Measurements from ENCODE around the gene SPTLC2.

The SPTLC2 gene

GRCh38 chr14:77474479-77475177 lies 141.8 kb downstream of the SPTLC2 start:
- Histone ChIP-seq H3K27ac (ENCODE audit: low read length) (no peak overlapping the region), H3K27me3 (replicated peaks; ENCODE audit: insufficient read depth, low read length) (no peaks in the 10 kb centered on the region), H2AFZ (ENCODE audit: low read length) (no peak overlapping the region), H3K36me3 (replicated peaks; ENCODE audit: insufficient read depth, low read length) (no peaks in the 10 kb centered on the region), H3F3A (ENCODE audit: insufficient read depth, low read length) (no peaks in the 10 kb centered on the region), H3K4me1 (ENCODE audit: low read length) (no peaks in the 10 kb centered on the region), H3K9me3 (replicated peaks; ENCODE audit: insufficient read depth, low read length) (no peaks in the 10 kb centered on the region), H3K4me3 (ENCODE audit: low read length) (no peak overlapping the region), H3K9me2 (replicated peaks; ENCODE audit: insufficient read depth, low read length) (no peaks in the 10 kb centered on the region), H3K4me2 (ENCODE audit: low read depth, low read length) (no peak overlapping the region), H3K79me2 (ENCODE audit: low read length) (no peaks in the 10 kb centered on the region), H3K9ac (ENCODE audit: low read length) (no peak overlapping the region), H4K20me1 (ENCODE audit: insufficient read depth, low read length) (no peaks in the 10 kb centered on the region)
- no peak for TF ChIP-seq EZH2 (optimal IDR thresholded peaks at IDR 0.05; ENCODE audit: low read depth, low read length)
- TF ChIP-seq, protein P1, sequence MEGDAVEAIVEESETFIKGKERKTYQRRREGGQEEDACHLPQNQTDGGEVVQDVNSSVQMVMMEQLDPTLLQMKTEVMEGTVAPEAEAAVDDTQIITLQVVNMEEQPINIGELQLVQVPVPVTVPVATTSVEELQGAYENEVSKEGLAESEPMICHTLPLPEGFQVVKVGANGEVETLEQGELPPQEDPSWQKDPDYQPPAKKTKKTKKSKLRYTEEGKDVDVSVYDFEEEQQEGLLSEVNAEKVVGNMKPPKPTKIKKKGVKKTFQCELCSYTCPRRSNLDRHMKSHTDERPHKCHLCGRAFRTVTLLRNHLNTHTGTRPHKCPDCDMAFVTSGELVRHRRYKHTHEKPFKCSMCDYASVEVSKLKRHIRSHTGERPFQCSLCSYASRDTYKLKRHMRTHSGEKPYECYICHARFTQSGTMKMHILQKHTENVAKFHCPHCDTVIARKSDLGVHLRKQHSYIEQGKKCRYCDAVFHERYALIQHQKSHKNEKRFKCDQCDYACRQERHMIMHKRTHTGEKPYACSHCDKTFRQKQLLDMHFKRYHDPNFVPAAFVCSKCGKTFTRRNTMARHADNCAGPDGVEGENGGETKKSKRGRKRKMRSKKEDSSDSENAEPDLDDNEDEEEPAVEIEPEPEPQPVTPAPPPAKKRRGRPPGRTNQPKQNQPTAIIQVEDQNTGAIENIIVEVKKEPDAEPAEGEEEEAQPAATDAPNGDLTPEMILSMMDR (IDR thresholded peaks at IDR 0.05; ENCODE audit: low read length), result no peak
- no peak for TF ChIP-seq EZH2phosphoT487 (IDR thresholded peaks at IDR 0.05; ENCODE audit: low read length)
- no peak for DNase-seq

DNA sequence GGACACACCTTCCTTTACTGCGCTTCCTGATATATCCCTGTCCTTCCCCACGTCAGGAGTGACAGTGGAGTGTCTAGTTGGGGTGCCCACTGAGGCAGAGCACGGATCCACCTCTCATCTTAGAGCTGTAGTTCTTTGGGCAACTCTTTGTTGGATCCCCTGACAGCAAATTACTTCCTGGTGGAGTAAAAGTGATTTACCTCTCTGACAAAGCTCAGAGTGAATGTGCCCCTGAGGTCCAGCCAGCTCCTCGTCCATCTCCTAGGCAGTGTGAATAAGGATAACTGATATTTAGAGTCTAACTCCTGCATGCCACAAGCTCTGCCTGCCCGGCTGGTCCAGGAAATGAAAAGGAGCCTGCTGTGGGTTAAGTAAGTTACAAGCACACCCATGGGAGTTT lies 142.5 kb downstream of the SPTLC2 start:
- Histone ChIP-seq H3K4me1 (ENCODE audit: low read length) (no peaks in the 10 kb centered on the region), H3K27ac (ENCODE audit: low read length) (no peak overlapping the region), H3K4me2 (ENCODE audit: low read depth, low read length) (no peak overlapping the region), H4K20me1 (ENCODE audit: insufficient read depth, low read length) (no peaks in the 10 kb centered on the region), H3K4me3 (ENCODE audit: low read length) (no peak overlapping the region), H3K79me2 (ENCODE audit: low read length) (no peaks in the 10 kb centered on the region), H2AFZ (ENCODE audit: low read length) (no peak overlapping the region), H3K27me3 (replicated peaks; ENCODE audit: insufficient read depth, low read length) (no peaks in the 10 kb centered on the region), H3K36me3 (replicated peaks; ENCODE audit: insufficient read depth, low read length) (no peaks in the 10 kb centered on the region), H3K9me3 (replicated peaks; ENCODE audit: insufficient read depth, low read length) (no peaks in the 10 kb centered on the region), H3F3A (ENCODE audit: insufficient read depth, low read length) (no peaks in the 10 kb centered on the region), H3K9me2 (replicated peaks; ENCODE audit: insufficient read depth, low read length) (no peaks in the 10 kb centered on the region), H3K9ac (ENCODE audit: low read length) (no peak overlapping the region)
- TF ChIP-seq, protein P1 (IDR thresholded peaks at IDR 0.05; ENCODE audit: low read length), result no peak
- no peak for DNase-seq

DNA sequence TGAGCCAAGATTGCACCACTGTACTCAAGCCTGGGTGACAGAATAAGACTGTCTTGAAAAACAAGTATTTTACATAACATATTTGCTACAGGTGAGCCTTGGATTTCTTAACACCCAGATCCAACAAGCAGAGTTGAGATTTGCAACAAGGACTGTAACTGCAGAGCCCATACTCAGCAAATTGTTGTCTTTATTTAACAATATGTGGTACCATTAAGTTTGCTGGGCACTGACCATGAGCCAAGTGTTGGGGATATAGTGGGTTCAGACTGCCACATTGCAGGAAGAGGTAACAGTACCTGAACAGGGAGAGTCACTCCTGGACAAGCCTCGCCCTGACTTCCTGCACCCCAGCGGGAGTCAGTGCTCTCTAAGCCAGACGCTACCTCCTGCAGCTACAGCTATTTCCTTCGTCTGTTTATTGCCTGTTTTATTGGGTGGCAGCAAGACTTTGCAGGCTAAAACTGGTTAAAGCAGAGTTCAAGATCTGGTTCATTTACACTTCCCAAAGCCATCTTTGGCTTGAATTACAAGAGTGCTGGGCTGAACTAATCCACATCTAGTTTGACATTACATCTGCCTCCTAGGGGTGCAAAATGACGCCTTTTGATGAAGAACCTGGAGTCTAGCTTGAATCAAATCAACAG lies 146.1 kb downstream of the SPTLC2 start:
- H3K4me3 ChIP-seq (ENCODE audit: low read length), result no peak overlapping the region
- H3K9ac ChIP-seq (ENCODE audit: low read length), result no peak overlapping the region
- H3K9me3 ChIP-seq (replicated peaks; ENCODE audit: insufficient read depth, low read length), result no peaks in the 10 kb centered on the region
- H3F3A ChIP-seq (ENCODE audit: insufficient read depth, low read length), result no peaks in the 10 kb centered on the region
- H3K4me1 ChIP-seq (ENCODE audit: low read length), result no peaks in the 10 kb centered on the region
- no peaks in the 10 kb centered on the region for H4K20me1 ChIP-seq (ENCODE audit: insufficient read depth, low read length)
- H3K9me2 ChIP-seq (replicated peaks; ENCODE audit: insufficient read depth, low read length), result no peaks in the 10 kb centered on the region
- no peak overlapping the region for H2AFZ ChIP-seq (ENCODE audit: low read length)
- H3K27ac ChIP-seq (ENCODE audit: low read length), result no peak overlapping the region
- no peaks in the 10 kb centered on the region for H3K36me3 ChIP-seq (replicated peaks; ENCODE audit: insufficient read depth, low read length)
- no peaks in the 10 kb centered on the region for H3K79me2 ChIP-seq (ENCODE audit: low read length)
- no peak for DNase-seq
- H3K27me3 ChIP-seq (replicated peaks; ENCODE audit: insufficient read depth, low read length), result no peaks in the 10 kb centered on the region
- H3K4me2 ChIP-seq (ENCODE audit: low read depth, low read length), result no peak overlapping the region
- TF ChIP-seq EZH2phosphoT487 (IDR thresholded peaks at IDR 0.05; ENCODE audit: low read length), result no peak
- TF ChIP-seq, protein P1 (IDR thresholded peaks at IDR 0.05; ENCODE audit: low read length), result no peak
- TF ChIP-seq EZH2 (optimal IDR thresholded peaks at IDR 0.05; ENCODE audit: low read depth, low read length), result no peak
